Endothelial cell of umbilical vein (primary cell): ENCODE data around the gene ATP6V1D. TPM values are rescaled to one million over a fixed set of nuclear protein-coding genes. Genes with fewer than 3 reads are reported as not detected.

Experiments
- BruUV-seq: library from RNA; stranded (reverse); fragments of 400-500 nt; replicated peaks from 2 replicates; lab custom pipeline; 2021; lab: Mats Ljungman, UMichigan
- CTCF ChIA-PET: fragments of 300-600, 350-600 bp; sonication (Branson Sonifier 250); formaldehyde crosslinking; loops from one replicate; lab custom pipeline; 2021; ENCODE audit warnings: antibody characterized with exemption, inconsistent platforms; lab: Charles Lee
- POLR2A ChIA-PET: fragments of 300-600, 350-600 bp; sonication (Branson Sonifier 250); formaldehyde crosslinking; loops from one replicate; lab custom pipeline; 2021; ENCODE audit warnings: antibody characterized with exemption, inconsistent platforms; lab: Charles Lee
- DNase-seq: peaks from one replicate; pipeline ENCODE4 v3.0.0-alpha.2; 2011; ENCODE audit warnings: low read depth, low spot score
- FAIRE-seq: peaks from 2 replicates; lab custom pipeline; 2011; peaks lifted over from hg19 to GRCh38; lab: Jason Lieb, UNC
- H2AFZ ChIP-seq: 2 replicates; pipeline ENCODE4 v1.6.0; 2012; ENCODE audit warnings: low read depth, low read length, control low read depth, inconsistent platforms
- H3K27ac ChIP-seq: 2 replicates; pipeline ENCODE4 v1.5.1; 2011; ENCODE audit warnings: low read depth, mild to moderate bottlenecking, control low read depth, low read length, moderate library complexity; ENCODE audit not compliant: insufficient read depth
- H3K27me3 ChIP-seq, 2 experiments: 2 replicates each; pipeline versions ENCODE4 v1.6.0 to v1.6.1; 2011; ENCODE audit warnings: low read length in 2 of 2, mixed read lengths in 1 of 2; ENCODE audit not compliant: control insufficient read depth in 2 of 2, insufficient read depth in 2 of 2
- H3K36me3 ChIP-seq, 2 experiments: 2 replicates in 1 of 2; 3 replicates in 1 of 2; pipeline ENCODE4 v1.5.1; 2011; ENCODE audit warnings: low read length in 2 of 2, mild to moderate bottlenecking in 1 of 2, moderate library complexity in 1 of 2; ENCODE audit not compliant: control insufficient read depth in 2 of 2, insufficient read depth in 2 of 2; ENCODE audit errors: extremely low read depth in 1 of 2
- H3K4me1 ChIP-seq: 3 replicates; pipeline ENCODE4 v1.5.1; 2011; ENCODE audit warnings: mild to moderate bottlenecking, low read length; ENCODE audit not compliant: control insufficient read depth, insufficient read depth; ENCODE audit errors: extremely low read depth
- H3K4me2 ChIP-seq: 2 replicates; pipeline ENCODE4 v1.6.1; 2011; ENCODE audit warnings: low read length, control low read depth, mixed read lengths; ENCODE audit not compliant: insufficient read depth
- H3K4me3 ChIP-seq, 3 experiments: fragments of 200-600 bp in 1 of 3; sonication (generic), shearing (Covaris generic) in 1 of 3; replicated peaks in 1 of 3; 2 replicates each; pipeline ENCODE4 v1.5.1; 2011 to 2016; ENCODE audit warnings: control low read depth in 3 of 3, low read length in 3 of 3, mild to moderate bottlenecking in 2 of 3, inconsistent platforms in 1 of 3, low read depth in 1 of 3, moderate library complexity in 1 of 3; ENCODE audit not compliant: insufficient read depth in 1 of 3
- H3K79me2 ChIP-seq: 2 replicates; pipeline ENCODE4 v1.6.0; 2012; ENCODE audit warnings: low read length, inconsistent platforms; ENCODE audit not compliant: control insufficient read depth, insufficient read depth
- H3K9ac ChIP-seq: replicated peaks from 2 replicates; pipeline ENCODE3; 2011; ENCODE audit warnings: low read length, control low read depth; ENCODE audit not compliant: insufficient read depth; ENCODE audit errors: extremely low read depth
- H3K9me1 ChIP-seq: replicated peaks from 3 replicates; pipeline ENCODE4 v1.6.0; 2011; ENCODE audit warnings: mild to moderate bottlenecking, low read length; ENCODE audit not compliant: control insufficient read depth, insufficient read depth; ENCODE audit errors: extremely low read depth
- H3K9me3 ChIP-seq: replicated peaks from 2 replicates; pipeline ENCODE4 v1.5.1; 2012; ENCODE audit warnings: low read length, inconsistent platforms; ENCODE audit not compliant: control insufficient read depth, insufficient read depth
- H4K20me1 ChIP-seq: replicated peaks from 2 replicates; pipeline ENCODE3; 2011; ENCODE audit warnings: mild to moderate bottlenecking, low read length; ENCODE audit not compliant: control insufficient read depth, insufficient read depth; ENCODE audit errors: extremely low read depth
- CTCF ChIP-seq, 2 donors: IDR thresholded peaks; 1 replicate in 1 of 2; 2 replicates in 1 of 2; pipeline ENCODE4 v1.5.1; 2011; ENCODE audit warnings: low read length in 2 of 2, mild to moderate bottlenecking in 2 of 2, moderate library complexity in 2 of 2, control low read depth in 1 of 2, inconsistent platforms in 1 of 2, low read depth in 1 of 2; ENCODE audit not compliant: insufficient read depth in 1 of 2; ENCODE audit errors: extremely low read depth in 1 of 2
- EZH2 ChIP-seq: IDR thresholded peaks from 2 replicates; pipeline ENCODE4 v1.6.1; 2012; ENCODE audit warnings: borderline replicate concordance, low read depth, mild to moderate bottlenecking, moderate library complexity, low read length, inconsistent platforms; ENCODE audit not compliant: severe bottlenecking
- FOS ChIP-seq: IDR thresholded peaks from 2 replicates; pipeline ENCODE4 v1.6.1; 2011; ENCODE audit warnings: mild to moderate bottlenecking, low read length, moderate library complexity, borderline replicate concordance; ENCODE audit not compliant: insufficient read depth
- GATA2 ChIP-seq: IDR thresholded peaks from 2 replicates; pipeline ENCODE4 v1.7.0; 2011; ENCODE audit warnings: low read depth, mild to moderate bottlenecking, moderate library complexity, mixed read lengths, low read length; ENCODE audit not compliant: insufficient read length, insufficient read depth
- JUN ChIP-seq: IDR thresholded peaks from 2 replicates; pipeline ENCODE4 v1.6.1; 2011; ENCODE audit warnings: borderline replicate concordance, low read depth; ENCODE audit not compliant: insufficient read length, insufficient read depth
- MAX ChIP-seq: IDR thresholded peaks from 2 replicates; pipeline ENCODE4 v1.6.1; 2011; ENCODE audit not compliant: insufficient read depth, insufficient read length
- MYC ChIP-seq: IDR thresholded peaks from one replicate; pipeline ENCODE4 v1.6.1; 2011; ENCODE audit warnings: mild to moderate bottlenecking, low read depth, low read length
- POLR2A ChIP-seq: IDR thresholded peaks from 2 replicates; pipeline ENCODE4 v1.6.1; 2012; ENCODE audit warnings: low read depth, mild to moderate bottlenecking, control low read depth, low read length
- POLR2AphosphoS5 ChIP-seq: IDR thresholded peaks from 2 replicates; pipeline ENCODE4 v1.6.1; 2012; ENCODE audit warnings: low read depth, mild to moderate bottlenecking, control low read depth, low read length, moderate library complexity; ENCODE audit not compliant: insufficient read depth
- dilution Hi-C: fragments of 300-500 bp; cut with MboI; formaldehyde crosslinking; loops from one replicate; pipeline ENCODE4 v1.15.0; 2019; ENCODE audit warnings: low sequenced_read_pairs; ENCODE audit not compliant: extremely low pct_ligation_motif_present
- intact Hi-C: fragments of 100-400 bp; cut with micrococcal nuclease; formaldehyde crosslinking; loops from one replicate; pipeline ENCODE4 v1.10.0; 2022
- polyA plus RNA-seq, 4 experiments: library from polyadenylated mRNA; depleted of rRNA in 3 of 4; stranded (reverse) in 3 of 4; unstranded in 1 of 4; fragments of >200 nt; gene quantifications; 2 replicates each; pipeline versions ENCODE4 v1.2.1 to v1.2.3, GENCODE V29; 2011 to 2012; ENCODE audit warnings: missing spikeins in 1 of 4
- total RNA-seq: library from RNA; stranded (reverse); gene quantifications from 2 replicates; pipeline ENCODE4 v1.2.3, GENCODE V29; 2021

The ATP6V1D gene
- total and polyA plus RNA-seq, 2 donors (not counting 3 experiments of a cell fraction or from before 2014, with no cell fraction given): 28.6 to 63.1 TPM

GRCh38 chr14:67365476-67365875, 5.9 kb upstream of the ATP6V1D start:
- BruUV-seq: no TSS peak
- peaks cover 23% of the 10 kb centered on the region for H3K4me1 ChIP-seq
- DNase-seq (no peak), FAIRE-seq (no peak)
- no peaks in the 10 kb centered on the region for H3K9me1 ChIP-seq
- peaks cover 68% of the 10 kb centered on the region for H3K79me2 ChIP-seq
- ChIA-PET CTCF (no interaction called here), POLR2A (no interaction called here)
- H3K9ac ChIP-seq: no peak overlapping the region
- no peaks in the 10 kb centered on the region for H3K9me3 ChIP-seq
- H3K27ac ChIP-seq: no peak overlapping the region
- intact Hi-C loops (no loop called here), dilution Hi-C loops (no loop called here)
- TF ChIP-seq GATA2 (no peak), MAX (no peak), CTCF (IDR thresholded peaks at IDR 0.05; ENCODE audit: extremely low read depth in 1 of 2, insufficient read depth in 1 of 2, low read depth in 1 of 2, low read length in 2 of 2) (no peak), JUN (no peak), EZH2 (no peak), MYC (no peak), POLR2AphosphoS5 (no peak), FOS (no peak), POLR2A (no peak)
- no peaks in the 10 kb centered on the region for H3K27me3 ChIP-seq
- H3K4me3 ChIP-seq: no peak overlapping the region
- H2AFZ ChIP-seq: no peak overlapping the region
- H3K4me2 ChIP-seq: no peak overlapping the region
- peaks cover 8 to 20% of the 10 kb centered on the region in 2 experiments for H3K36me3 ChIP-seq
- H4K20me1 ChIP-seq: no peaks in the 10 kb centered on the region
